IMR-90 (cell line): ENCODE measurements around the gene FUBP3. TPM values are rescaled to one million over a fixed set of nuclear protein-coding genes. Genes with fewer than 3 reads are reported as not detected.

Experiments used
- ATAC-seq: fragments of 200-7000 bp; cut with Tn5 transposase; 2 replicates; pipeline ENCODE4 v1.9.1; 2020; ENCODE audit warnings: low read depth, mild to moderate bottlenecking, moderate library complexity
- BruUV-seq: library from RNA; stranded (reverse); fragments of 400-500 nt; replicated peaks from 2 replicates; lab custom pipeline; 2021; lab: Mats Ljungman, UMichigan
- CTCF ChIA-PET: fragments of 300-600 bp; formaldehyde crosslinking; extraction: SDS; loops from one replicate; lab custom pipeline; 2021; ENCODE audit warnings: antibody characterized with exemption; lab: Yijun Ruan, JAX
- POLR2A ChIA-PET: fragments of 300-600 bp; sonication (Branson Sonifier 250); formaldehyde crosslinking; loops from one replicate; lab custom pipeline; 2022; ENCODE audit warnings: antibody characterized with exemption; ENCODE audit not compliant: unreplicated experiment; lab: Charles Lee
- DNase-seq: peaks from one replicate; pipeline ENCODE4 v3.0.0; 2013
- H2AFZ ChIP-seq: replicated peaks from 2 replicates; pipeline ENCODE3; 2013; ENCODE audit warnings: low read length, mild to moderate bottlenecking; ENCODE audit not compliant: poor library complexity
- H2AK5ac ChIP-seq: 2 replicates; pipeline ENCODE4 v1.6.1; 2013; ENCODE audit warnings: low read depth, low read length, inconsistent platforms
- H2AK9ac ChIP-seq: replicated peaks from 2 replicates; pipeline ENCODE3; 2013; ENCODE audit warnings: mild to moderate bottlenecking, low read depth, low read length, moderate library complexity; ENCODE audit not compliant: poor library complexity
- H2BK120ac ChIP-seq: 2 replicates; pipeline ENCODE4 v1.6.1; 2013; ENCODE audit warnings: low read depth, low read length, inconsistent platforms
- H2BK15ac ChIP-seq: 3 replicates; pipeline ENCODE4 v1.6.1; 2013; ENCODE audit warnings: low read depth, low read length, inconsistent platforms
- H2BK20ac ChIP-seq: 2 replicates; pipeline ENCODE4 v1.6.1; 2013; ENCODE audit warnings: low read depth, mild to moderate bottlenecking, inconsistent platforms, low read length, moderate library complexity
- H2BK5ac ChIP-seq: 2 replicates; pipeline ENCODE4 v1.6.1; 2013; ENCODE audit warnings: mild to moderate bottlenecking, low read depth, low read length, inconsistent platforms; ENCODE audit not compliant: poor library complexity, severe bottlenecking
- H3K14ac ChIP-seq: replicated peaks from 2 replicates; pipeline ENCODE4 v1.6.1; 2013; ENCODE audit warnings: low read depth, low read length, inconsistent platforms
- H3K18ac ChIP-seq: 2 replicates; pipeline ENCODE4 v1.6.1; 2013; ENCODE audit warnings: low read depth, low read length, control low read depth
- H3K23ac ChIP-seq: 2 replicates; pipeline ENCODE4 v1.6.1; 2013; ENCODE audit warnings: low read depth, low read length, inconsistent platforms
- H3K27ac ChIP-seq: 2 replicates; pipeline ENCODE4 v1.5.1; 2013; ENCODE audit warnings: mild to moderate bottlenecking, control low read depth, low read length; ENCODE audit not compliant: insufficient read depth
- H3K27me3 ChIP-seq: 2 replicates; pipeline ENCODE4 v1.6.1; 2013; ENCODE audit warnings: low read length; ENCODE audit not compliant: control insufficient read depth, insufficient read depth
- H3K36me3 ChIP-seq: 2 replicates; pipeline ENCODE4 v1.6.1; 2013; ENCODE audit warnings: low read length, mixed read lengths; ENCODE audit not compliant: control insufficient read depth, insufficient read depth
- H3K4ac ChIP-seq: 2 replicates; pipeline ENCODE4 v1.6.1; 2013; ENCODE audit warnings: low read depth, low read length, inconsistent platforms
- H3K4me1 ChIP-seq: 2 replicates; pipeline ENCODE4 v1.6.1; 2013; ENCODE audit warnings: low read length, mixed read lengths; ENCODE audit not compliant: control insufficient read depth, insufficient read depth
- H3K4me2 ChIP-seq: 2 replicates; pipeline ENCODE4 v1.6.1; 2013; ENCODE audit warnings: low read depth, mild to moderate bottlenecking, control low read depth, low read length, moderate library complexity
- H3K4me3 ChIP-seq: 2 replicates; pipeline ENCODE4 v1.5.1; 2013; ENCODE audit warnings: low read depth, mild to moderate bottlenecking, control low read depth, low read length, moderate library complexity; ENCODE audit not compliant: insufficient read depth
- H3K56ac ChIP-seq: 2 replicates; pipeline ENCODE4 v1.6.1; 2013; ENCODE audit warnings: low read length, inconsistent platforms; ENCODE audit not compliant: insufficient read depth; ENCODE audit errors: extremely low read depth
- H3K79me1 ChIP-seq, 2 experiments: 2 replicates each; pipeline ENCODE4 v1.6.1; 2013; ENCODE audit warnings: low read length in 2 of 2, inconsistent platforms in 1 of 2, low read depth in 1 of 2
- H3K9ac ChIP-seq: 2 replicates; pipeline ENCODE4 v1.6.1; 2013; ENCODE audit warnings: low read depth, low read length, control low read depth
- H3K9me1 ChIP-seq: 2 replicates; pipeline ENCODE4 v1.6.1; 2013; ENCODE audit warnings: low read length, inconsistent platforms; ENCODE audit not compliant: insufficient read depth
- H3K9me3 ChIP-seq: 2 replicates; pipeline ENCODE4 v1.6.1; 2013; ENCODE audit warnings: low read length; ENCODE audit not compliant: control insufficient read depth, insufficient read depth
- H4K20me1 ChIP-seq: 2 replicates; pipeline ENCODE4 v1.6.1; 2013; ENCODE audit warnings: low read length, inconsistent platforms; ENCODE audit not compliant: insufficient read depth
- H4K5ac ChIP-seq: 2 replicates; pipeline ENCODE4 v1.6.1; 2013; ENCODE audit warnings: mild to moderate bottlenecking, low read depth, low read length, control low read depth
- H4K8ac ChIP-seq, 2 experiments: 2 replicates each; pipeline ENCODE4 v1.6.1; 2013; ENCODE audit warnings: low read depth in 2 of 2, low read length in 2 of 2, control low read depth in 1 of 2, inconsistent platforms in 1 of 2
- H4K91ac ChIP-seq: 2 replicates; pipeline ENCODE4 v1.6.1; 2013; ENCODE audit warnings: low read depth, low read length, inconsistent platforms; ENCODE audit not compliant: insufficient read depth
- MAFK ChIP-seq: IDR thresholded peaks from 2 replicates; pipeline ENCODE4 v1.6.1; 2012; ENCODE audit warnings: low read depth, low read length, improper control_type of control experiment
- MAZ ChIP-seq: IDR thresholded peaks from 2 replicates; pipeline ENCODE4 v1.6.1; 2012; ENCODE audit warnings: low read depth, mild to moderate bottlenecking, low read length, improper control_type of control experiment, moderate library complexity, borderline replicate concordance
- MXI1 ChIP-seq: IDR thresholded peaks from 2 replicates; pipeline ENCODE4 v1.6.1; 2012; ENCODE audit warnings: low read depth, mild to moderate bottlenecking, low read length, moderate library complexity, borderline replicate concordance
- POLR2A ChIP-seq: IDR thresholded peaks from 2 replicates; pipeline ENCODE4 v1.6.1; 2012; ENCODE audit warnings: mild to moderate bottlenecking, low read depth, low read length
- RAD21 ChIP-seq: IDR thresholded peaks from 2 replicates; pipeline ENCODE4 v1.6.1; 2012; ENCODE audit warnings: low read length, improper control_type of control experiment
- RCOR1 ChIP-seq: IDR thresholded peaks from 2 replicates; pipeline ENCODE4 v1.6.1; 2012; ENCODE audit warnings: mild to moderate bottlenecking, low read length, improper control_type of control experiment; ENCODE audit not compliant: insufficient replicate concordance
- WGBS, 2 experiments: methylation state at CpG; one replicate each; pipeline versions ENCODE4 v1.1.5 to v1.1.7; 2013; ENCODE audit warnings: missing lambda C conversion rate in 2 of 2; ENCODE audit not compliant: insufficient read length in 1 of 2; ENCODE audit errors: extremely low coverage in 2 of 2; 5-methylcytosine and 5-hydroxymethylcytosine counted together
- dilution Hi-C: fragments of 300-500 bp; cut with HindIII; formaldehyde crosslinking; loops from one replicate; pipeline ENCODE4 v1.14.3; 2018; ENCODE audit warnings: low sequenced_read_pairs; ENCODE audit not compliant: unreplicated experiment
- in situ Hi-C: fragments of 300-500 bp; cut with MboI; formaldehyde crosslinking; loops from 3 replicates; pipeline ENCODE4 v1.14.3; 2019; ENCODE audit warnings: low sequenced_read_pairs, inconsistent platforms, mixed read lengths
- intact Hi-C: fragments of 100-400 bp; cut with micrococcal nuclease; formaldehyde crosslinking; loops from 2 replicates; pipeline ENCODE4 v1.10.0; 2022
- polyA plus RNA-seq, 3 experiments: library from polyadenylated mRNA; depleted of rRNA; stranded (reverse); fragments of >200 nt; gene quantifications; 2 replicates each; pipeline ENCODE4 v1.2.3, GENCODE V29; 2012; ENCODE audit warnings: low replicate concordance in 1 of 3
- total RNA-seq: library from RNA; depleted of rRNA; stranded (reverse); fragments of >200 nt; gene quantifications from 2 replicates; pipeline ENCODE4 v1.2.3, GENCODE V29; 2012
- TF ChIP-seq, protein P1 (sequence below): fragments of 150-350 bp; IDR thresholded peaks from 2 replicates; pipeline ENCODE4 v1.6.1; 2016; ENCODE audit warnings: low read depth, mild to moderate bottlenecking, low read length, moderate library complexity, borderline replicate concordance
- TF ChIP-seq, protein P2 (sequence below): conservative IDR thresholded peaks from 2 replicates; pipeline ENCODE4 v1.5.1; 2012; ENCODE audit warnings: mild to moderate bottlenecking, low read depth, low read length, improper control_type of control experiment
- TF ChIP-seq, protein P3 (sequence below): fragments of 150-350 bp; IDR thresholded peaks from 2 replicates; pipeline ENCODE4 v1.6.1; 2017; ENCODE audit warnings: mild to moderate bottlenecking, antibody characterized with exemption, low read length, low read depth

FUBP3 gene
- total and polyA plus RNA-seq, 2 of the 4 experiments (the other 2 are of a cell fraction), result 32.3 to 50.1 TPM

GRCh38 chr9:130677252-130677651 is 97.9 kb downstream of the FUBP3 start:
- Histone ChIP-seq H4K20me1 (no peaks in the 10 kb centered on the region), H3K4me1 (peaks cover 4% of the 10 kb centered on the region), H3K14ac (no peak overlapping the region), H3K9me1 (no peaks in the 10 kb centered on the region), H3K18ac (no peak overlapping the region), H3K23ac (no peak overlapping the region), H4K5ac (no peak overlapping the region), H4K91ac (no peak overlapping the region), H3K56ac (no peak overlapping the region), H3K9me3 (no peaks in the 10 kb centered on the region), H3K36me3 (no peaks in the 10 kb centered on the region), H3K79me1 (no peaks in the 10 kb centered on the region), H3K27ac (no peak overlapping the region), H2BK20ac (no peak overlapping the region), H2AK9ac (no peak overlapping the region), H2BK120ac (no peak overlapping the region), H3K4me3 (no peak overlapping the region), H2BK15ac (no peak overlapping the region), H3K4ac (no peak overlapping the region), H2BK5ac (no peak overlapping the region), H3K27me3 (peaks cover 27% of the 10 kb centered on the region), H3K9ac (no peak overlapping the region), H4K8ac (no peak overlapping the region), H2AFZ (no peak overlapping the region), H2AK5ac (no peak overlapping the region), H3K4me2 (no peak overlapping the region)
- no TSS peak for BruUV-seq
- TF ChIP-seq, protein P1, sequence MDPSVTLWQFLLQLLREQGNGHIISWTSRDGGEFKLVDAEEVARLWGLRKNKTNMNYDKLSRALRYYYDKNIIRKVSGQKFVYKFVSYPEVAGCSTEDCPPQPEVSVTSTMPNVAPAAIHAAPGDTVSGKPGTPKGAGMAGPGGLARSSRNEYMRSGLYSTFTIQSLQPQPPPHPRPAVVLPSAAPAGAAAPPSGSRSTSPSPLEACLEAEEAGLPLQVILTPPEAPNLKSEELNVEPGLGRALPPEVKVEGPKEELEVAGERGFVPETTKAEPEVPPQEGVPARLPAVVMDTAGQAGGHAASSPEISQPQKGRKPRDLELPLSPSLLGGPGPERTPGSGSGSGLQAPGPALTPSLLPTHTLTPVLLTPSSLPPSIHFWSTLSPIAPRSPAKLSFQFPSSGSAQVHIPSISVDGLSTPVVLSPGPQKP, result no peak
- TF ChIP-seq POLR2A (no peak), MXI1 (no peak), RAD21 (no peak), MAFK (no peak), RCOR1 (no peak), MAZ (no peak)
- TF ChIP-seq, protein P2, sequence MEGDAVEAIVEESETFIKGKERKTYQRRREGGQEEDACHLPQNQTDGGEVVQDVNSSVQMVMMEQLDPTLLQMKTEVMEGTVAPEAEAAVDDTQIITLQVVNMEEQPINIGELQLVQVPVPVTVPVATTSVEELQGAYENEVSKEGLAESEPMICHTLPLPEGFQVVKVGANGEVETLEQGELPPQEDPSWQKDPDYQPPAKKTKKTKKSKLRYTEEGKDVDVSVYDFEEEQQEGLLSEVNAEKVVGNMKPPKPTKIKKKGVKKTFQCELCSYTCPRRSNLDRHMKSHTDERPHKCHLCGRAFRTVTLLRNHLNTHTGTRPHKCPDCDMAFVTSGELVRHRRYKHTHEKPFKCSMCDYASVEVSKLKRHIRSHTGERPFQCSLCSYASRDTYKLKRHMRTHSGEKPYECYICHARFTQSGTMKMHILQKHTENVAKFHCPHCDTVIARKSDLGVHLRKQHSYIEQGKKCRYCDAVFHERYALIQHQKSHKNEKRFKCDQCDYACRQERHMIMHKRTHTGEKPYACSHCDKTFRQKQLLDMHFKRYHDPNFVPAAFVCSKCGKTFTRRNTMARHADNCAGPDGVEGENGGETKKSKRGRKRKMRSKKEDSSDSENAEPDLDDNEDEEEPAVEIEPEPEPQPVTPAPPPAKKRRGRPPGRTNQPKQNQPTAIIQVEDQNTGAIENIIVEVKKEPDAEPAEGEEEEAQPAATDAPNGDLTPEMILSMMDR, result no peak
- TF ChIP-seq, protein P3, sequence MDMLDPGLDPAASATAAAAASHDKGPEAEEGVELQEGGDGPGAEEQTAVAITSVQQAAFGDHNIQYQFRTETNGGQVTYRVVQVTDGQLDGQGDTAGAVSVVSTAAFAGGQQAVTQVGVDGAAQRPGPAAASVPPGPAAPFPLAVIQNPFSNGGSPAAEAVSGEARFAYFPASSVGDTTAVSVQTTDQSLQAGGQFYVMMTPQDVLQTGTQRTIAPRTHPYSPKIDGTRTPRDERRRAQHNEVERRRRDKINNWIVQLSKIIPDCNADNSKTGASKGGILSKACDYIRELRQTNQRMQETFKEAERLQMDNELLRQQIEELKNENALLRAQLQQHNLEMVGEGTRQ, result no peak
- dilution Hi-C loops (no loop called here), in situ Hi-C loops (no loop called here), intact Hi-C loops (no loop called here)
- no peak for ATAC-seq
- ChIA-PET POLR2A (no interaction called here), CTCF (no interaction called here)
- WGBS, 2 experiments, result no CpG with 5 or more reads among the region's 7 CpGs
- no peak for DNase-seq
